ENCODE measurements around the gene NECTIN2.
"Not testable (repeated sequence)": the region's sequence is repeated elsewhere in the genome, so short reads cannot be mapped to it uniquely, and the experiment has no call there.

NECTIN2 gene

DNA sequence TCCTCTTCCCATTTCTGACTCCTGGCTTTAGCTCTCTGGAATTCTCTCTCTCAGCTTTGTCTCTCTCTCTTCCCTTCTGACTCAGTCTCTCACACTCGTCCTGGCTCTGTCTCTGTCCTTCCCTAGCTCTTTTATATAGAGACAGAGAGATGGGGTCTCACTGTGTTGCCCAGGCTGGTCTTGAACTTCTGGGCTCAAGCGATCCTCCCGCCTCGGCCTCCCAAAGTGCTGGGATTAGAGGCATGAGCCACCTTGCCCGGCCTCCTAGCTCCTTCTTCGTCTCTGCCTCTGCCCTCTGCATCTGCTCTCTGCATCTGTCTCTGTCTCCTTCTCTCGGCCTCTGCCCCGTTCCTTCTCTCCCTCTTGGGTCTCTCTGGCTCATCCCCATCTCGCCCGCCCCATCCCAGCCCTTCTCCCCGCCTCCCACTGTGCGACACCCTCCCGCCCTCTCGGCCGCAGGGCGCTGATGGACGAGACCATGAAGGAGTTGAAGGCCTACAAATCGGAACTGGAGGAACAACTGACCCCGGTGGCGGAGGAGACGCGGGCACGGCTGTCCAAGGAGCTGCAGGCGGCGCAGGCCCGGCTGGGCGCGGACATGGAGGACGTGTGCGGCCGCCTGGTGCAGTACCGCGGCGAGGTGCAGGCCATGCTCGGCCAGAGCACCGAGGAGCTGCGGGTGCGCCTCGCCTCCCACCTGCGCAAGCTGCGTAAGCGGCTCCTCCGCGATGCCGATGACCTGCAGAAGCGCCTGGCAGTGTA lies 62.2 kb downstream of the NECTIN2 start:
- no peak for DNase-seq (ENCODE audit: low read depth in 2 of 2)

DNA sequence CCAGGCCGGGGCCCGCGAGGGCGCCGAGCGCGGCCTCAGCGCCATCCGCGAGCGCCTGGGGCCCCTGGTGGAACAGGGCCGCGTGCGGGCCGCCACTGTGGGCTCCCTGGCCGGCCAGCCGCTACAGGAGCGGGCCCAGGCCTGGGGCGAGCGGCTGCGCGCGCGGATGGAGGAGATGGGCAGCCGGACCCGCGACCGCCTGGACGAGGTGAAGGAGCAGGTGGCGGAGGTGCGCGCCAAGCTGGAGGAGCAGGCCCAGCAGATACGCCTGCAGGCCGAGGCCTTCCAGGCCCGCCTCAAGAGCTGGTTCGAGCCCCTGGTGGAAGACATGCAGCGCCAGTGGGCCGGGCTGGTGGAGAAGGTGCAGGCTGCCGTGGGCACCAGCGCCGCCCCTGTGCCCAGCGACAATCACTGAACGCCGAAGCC lies 62.8 kb downstream of the NECTIN2 start:
- no peak for DNase-seq (ENCODE audit: low read depth in 2 of 2)

DNA sequence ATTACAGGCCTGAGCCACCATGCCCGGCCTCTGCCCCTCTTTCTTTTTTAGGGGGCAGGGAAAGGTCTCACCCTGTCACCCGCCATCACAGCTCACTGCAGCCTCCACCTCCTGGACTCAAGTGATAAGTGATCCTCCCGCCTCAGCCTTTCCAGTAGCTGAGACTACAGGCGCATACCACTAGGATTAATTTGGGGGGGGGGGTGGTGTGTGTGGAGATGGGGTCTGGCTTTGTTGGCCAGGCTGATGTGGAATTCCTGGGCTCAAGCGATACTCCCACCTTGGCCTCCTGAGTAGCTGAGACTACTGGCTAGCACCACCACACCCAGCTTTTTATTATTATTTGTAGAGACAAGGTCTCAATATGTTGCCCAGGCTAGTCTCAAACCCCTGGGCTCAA lies 63.7 kb downstream of the NECTIN2 start:
- no peak for DNase-seq (ENCODE audit: low read depth in 2 of 2)

DNA sequence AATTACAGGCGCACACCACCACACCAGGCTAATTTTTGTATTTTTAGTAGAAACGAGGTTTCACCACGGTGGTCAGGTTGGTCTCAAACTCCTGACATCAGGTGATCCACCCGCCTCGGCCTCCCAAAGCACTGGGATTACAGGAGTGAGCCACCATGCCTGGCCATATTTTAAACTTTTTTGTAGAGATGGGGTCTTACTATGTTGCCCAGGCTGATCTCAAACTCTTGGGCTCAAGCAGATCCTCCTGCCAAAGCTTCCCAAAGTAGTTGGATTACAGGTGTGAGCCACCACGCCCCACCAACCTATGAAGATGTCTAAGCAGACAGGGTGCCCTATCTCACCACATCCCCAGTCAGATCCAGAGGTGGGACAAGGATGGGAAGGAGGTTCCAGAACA lies 65.8 kb downstream of the NECTIN2 start:
- DNase-seq (ENCODE audit: low read depth in 2 of 2), result not testable (repeated sequence)

DNA sequence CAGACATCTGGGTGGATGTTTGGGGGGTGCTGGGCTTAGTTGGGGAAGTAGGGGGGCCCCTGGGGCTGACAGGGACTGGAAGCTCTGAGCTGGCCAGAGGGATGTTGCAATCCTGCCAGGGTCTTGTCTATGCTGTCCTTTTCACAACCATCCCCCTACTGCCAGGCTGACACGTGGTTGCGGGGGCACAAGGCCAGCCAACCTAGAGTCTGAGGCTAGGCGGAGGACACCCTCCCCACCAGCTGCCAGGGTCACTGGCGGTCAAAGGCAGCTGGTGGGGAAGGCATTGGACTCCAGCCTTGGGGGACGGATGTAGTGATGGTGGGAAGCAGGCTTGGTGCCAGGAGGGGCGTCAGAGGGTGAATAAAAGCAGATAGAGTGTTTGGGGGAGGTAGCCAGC lies 66.8 kb downstream of the NECTIN2 start:
- DNase-seq (ENCODE audit: low read depth in 2 of 2), result no peak

DNA sequence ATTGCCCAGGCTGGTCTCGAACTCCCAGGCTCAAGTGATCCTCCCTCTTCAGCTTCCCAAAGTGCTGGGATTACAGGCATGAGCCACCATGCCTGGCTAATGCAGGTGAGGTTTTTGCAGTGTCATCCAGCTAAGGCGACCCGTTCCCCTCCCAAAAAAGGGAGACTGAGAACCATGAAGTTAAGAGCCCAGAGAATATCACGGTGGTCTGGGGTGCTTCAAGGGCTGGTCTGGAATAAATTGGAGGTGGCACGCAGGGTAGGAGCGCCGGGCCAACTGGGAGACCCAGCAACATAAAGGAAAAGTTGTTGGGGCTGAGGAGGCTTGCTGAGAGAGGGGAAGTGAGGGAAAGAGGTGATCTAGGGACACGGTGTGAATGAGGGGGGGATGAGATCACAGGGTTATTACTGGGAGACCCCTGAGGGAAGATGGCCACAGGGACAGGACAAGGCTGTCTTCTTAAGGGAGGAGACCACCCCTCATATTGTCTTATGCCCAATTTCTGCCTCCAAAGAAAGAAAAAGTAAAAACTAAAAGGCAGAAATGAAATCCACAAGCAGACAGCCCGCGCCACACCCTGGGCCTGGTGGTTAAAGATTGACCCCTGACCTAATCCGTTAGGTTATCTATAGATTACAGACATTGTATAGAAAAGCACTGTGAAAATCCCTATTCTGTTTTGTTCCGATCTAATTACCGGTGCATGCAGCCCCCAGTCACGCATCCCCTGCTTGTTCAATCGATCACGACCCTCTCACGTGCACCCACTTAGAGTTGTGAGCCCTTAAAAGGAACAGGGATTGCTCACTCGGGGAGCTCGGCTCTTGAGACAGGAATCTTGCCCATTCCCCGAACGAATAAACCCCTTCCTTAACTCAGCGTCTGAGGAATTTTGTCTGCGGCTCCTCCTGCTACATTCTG lies 67.7 kb downstream of the NECTIN2 start:
- not testable (repeated sequence) for DNase-seq (ENCODE audit: low read depth in 2 of 2)

DNA sequence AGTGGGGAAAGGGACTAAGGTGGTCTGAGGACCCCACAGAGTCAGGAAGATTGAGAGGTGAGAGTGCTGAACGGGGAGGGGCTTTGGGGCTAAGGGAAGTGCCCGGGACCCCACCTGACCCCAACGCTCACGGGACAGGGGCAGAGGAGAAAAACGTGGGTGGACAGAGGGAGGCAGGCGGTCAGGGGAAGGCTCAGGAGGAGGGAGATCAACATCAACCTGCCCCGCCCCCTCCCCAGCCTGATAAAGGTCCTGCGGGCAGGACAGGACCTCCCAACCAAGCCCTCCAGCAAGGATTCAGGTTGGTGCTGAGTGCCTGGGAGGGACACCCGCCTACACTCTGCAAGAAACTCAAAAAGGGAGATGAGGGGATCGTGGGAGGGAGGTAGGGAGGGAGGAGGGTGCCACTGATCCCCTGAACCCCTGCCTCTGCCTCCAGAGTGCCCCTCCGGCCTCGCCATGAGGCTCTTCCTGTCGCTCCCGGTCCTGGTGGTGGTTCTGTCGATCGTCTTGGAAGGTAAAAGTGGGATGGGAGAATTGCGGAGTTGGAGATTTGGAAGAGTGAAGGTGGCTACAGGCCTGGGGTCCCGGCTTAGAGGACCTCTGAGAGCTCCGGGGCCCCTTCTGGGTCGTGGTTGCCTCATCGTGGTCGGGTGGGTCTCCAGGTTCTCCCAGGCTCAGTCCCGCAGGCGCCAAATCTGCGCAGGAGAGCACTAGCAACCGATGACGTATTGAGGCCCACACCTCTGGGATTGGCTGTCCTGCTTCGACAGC lies 68.5 kb downstream of the NECTIN2 start, which contains the start of gene APOC1:
TSS of gene APOC1 (plus strand) at position 176 of the 774 bp plus-strand sequence. CDS start at position 460, 284 bp downstream.
- DNase-seq (ENCODE audit: low read depth in 2 of 2), result peak; percentile 62 to 70

DNA sequence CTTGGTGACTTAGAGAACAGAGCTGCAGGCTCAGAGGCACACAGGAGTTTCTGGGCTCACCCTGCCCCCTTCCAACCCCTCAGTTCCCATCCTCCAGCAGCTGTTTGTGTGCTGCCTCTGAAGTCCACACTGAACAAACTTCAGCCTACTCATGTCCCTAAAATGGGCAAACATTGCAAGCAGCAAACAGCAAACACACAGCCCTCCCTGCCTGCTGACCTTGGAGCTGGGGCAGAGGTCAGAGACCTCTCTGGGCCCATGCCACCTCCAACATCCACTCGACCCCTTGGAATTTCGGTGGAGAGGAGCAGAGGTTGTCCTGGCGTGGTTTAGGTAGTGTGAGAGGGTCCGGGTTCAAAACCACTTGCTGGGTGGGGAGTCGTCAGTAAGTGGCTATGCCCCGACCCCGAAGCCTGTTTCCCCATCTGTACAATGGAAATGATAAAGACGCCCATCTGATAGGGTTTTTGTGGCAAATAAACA lies 78.2 kb downstream of the NECTIN2 start:
- DNase-seq (ENCODE audit: low read depth in 2 of 2), result no peak

DNA sequence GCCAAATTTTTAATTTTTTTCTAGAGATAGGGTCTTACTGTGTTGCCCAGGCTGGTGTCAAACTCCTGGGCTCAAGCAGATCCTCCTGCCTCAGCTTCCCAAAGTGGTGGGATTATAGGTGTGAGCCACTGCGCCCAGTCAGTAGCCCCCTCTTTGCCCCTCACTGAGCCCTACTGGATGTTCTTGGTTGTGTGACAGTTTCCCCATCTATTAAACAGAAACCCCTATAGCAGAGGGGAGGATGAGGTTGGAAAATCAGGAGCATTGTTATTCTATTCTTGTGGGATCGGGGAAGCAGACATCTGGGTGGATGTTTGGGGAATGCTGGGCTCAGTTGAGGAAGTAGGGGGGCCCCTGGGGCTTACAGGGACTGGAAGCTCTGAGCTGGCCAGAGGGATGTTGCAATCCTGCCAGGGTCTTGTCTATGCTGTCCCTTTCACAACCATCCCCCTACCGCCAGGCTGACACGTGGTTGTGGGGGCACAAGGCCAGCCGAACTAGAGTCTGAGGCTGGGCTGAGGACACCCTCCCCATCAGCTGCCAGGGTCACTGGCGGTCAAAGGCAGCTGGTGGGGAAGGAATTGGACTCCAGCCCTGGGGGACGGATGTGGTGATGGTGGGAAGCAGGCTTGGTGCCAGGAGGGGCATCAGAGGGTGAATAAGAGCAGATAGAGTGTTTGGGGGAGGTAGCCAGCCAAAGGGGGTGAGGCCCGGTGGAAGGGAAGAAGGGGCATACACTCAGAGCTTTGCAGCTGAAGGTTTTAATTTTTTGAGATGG lies 79.2 kb downstream of the NECTIN2 start:
- DNase-seq (ENCODE audit: low read depth in 2 of 2), result no peak

DNA sequence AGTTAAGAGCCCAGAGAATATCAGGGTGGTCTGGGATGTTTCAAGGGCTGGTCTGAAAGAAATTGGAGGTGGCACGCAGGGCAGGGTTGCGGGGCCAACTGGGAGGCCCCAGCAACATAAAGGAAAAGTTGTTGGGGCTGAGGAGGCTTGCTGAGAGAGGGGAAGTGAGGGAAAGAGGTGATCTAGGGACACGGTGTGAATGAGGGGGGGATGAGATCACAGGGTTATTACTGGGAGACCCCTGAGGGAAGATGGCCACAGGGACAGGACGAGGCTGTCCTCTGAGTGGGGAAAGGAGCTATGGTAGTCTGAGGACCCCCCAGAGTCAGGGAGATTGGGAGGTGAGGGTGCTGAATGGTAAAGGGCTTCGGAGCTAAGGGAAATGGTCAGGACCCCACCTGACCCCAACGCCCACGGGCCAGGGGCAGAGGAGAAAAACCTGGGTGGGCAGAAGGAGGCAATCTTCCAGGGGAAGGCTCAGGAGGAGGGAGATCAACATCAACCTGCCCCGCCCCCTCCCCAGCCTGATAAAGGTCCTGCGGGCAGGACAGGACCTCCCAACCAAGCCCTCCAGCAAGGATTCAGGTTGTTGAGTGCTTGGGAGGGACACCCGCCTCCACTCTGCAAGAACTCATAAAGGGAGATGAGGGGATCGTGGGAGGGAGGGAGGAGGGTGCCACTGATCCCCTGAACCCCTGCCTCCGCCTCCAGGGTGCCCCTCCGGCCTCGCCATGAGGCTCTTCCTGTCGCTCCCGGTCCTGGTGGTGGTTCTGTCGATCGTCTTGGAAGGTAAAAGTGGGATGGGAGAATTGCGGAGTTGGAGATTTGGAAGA lies 80.4 kb downstream of the NECTIN2 start:
- not testable (repeated sequence) for DNase-seq (ENCODE audit: low read depth in 2 of 2)

DNA sequence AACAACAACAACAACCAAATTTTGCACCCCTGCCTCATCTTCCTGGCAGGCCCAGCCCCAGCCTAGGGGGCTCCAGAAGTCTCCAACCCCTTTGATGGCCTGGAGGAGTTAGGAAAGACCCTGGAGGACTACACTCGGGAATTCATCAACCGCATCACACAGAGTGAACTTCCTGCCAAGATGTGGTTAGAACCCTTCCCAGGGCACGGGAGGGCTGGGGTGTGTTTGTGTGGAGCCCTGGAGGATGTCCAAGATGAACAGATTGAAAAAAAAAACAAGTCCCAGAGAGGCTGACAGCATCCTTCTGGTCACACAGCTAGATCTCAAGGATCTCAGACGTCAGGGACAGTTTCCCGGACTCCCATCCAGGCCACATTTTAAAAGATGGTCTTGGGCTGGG lies 81.6 kb downstream of the NECTIN2 start:
- no peak for DNase-seq (ENCODE audit: low read depth in 2 of 2)

DNA sequence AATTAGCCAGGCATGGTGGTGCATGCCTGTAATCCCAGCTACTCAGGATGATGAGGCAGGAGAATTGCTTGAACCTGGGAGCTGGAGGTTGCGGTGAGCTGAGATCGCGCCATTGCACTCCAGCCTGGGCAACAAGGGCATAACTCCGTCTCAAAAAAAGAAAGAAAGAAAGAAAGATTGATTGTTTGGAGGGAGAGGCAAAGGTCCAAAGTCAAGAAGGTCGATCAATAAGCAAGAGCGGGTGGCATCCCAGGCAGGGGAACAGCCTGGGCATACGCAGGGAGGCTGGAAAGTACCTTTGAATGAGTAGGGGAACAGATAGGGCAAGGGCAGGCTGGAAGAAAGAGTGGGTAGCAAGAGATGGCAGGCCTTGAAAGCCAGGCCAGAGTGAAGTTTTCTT lies 84.0 kb downstream of the NECTIN2 start:
- no peak for DNase-seq (ENCODE audit: low read depth in 2 of 2)

DNA sequence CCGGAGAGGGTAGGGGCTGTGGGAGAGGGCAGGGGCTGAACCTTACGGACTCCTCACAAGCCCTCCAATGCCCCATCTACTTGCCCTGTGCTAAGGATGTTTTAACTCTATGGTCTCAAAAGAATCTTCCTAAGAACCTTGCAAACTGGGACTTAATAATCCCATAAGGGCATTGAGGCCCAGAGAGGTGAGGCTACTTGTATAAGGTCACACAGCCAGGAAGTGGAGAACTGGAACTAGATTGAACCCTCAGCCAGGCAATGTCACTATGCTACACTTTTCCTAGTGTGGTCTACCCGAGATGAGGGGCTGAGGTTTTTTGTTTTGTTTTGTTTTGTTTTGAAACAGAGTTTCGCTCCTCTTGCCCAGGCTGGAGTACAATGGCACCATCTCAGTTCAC lies 85.4 kb downstream of the NECTIN2 start:
- no peak for DNase-seq (ENCODE audit: low read depth in 2 of 2)

Measured in stimulated activated CD4-positive, alpha-beta T cell treated with anti-CD3 and anti-CD28 coated beads, Interleukin-12 subunit alpha, Interleukin-12 subunit beta, amount 100 ng/mL, for 24 hours (primary cell).